ENCODE measurements around the gene KAT2B.

Gene KAT2B

DNA sequence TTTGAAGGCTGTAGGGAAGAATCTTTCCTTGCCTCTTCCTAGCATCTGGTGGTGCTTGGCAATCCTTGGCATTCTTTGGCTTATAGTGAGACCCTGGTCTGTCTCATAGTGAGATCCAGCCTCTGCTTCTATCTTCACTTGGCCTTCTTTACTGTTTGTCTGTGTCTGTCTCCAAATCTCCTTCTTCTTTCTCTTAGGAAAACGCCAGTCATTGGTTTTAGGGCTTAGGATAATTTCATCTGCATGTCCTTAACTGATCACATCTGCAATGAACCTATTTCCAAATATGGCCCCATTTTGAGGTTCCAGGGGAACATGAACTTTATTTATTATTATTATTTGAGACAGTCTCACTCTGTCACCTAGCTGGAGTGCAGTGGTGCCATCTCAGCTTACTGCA is 25.8 kb downstream of the KAT2B start:
- Histone ChIP-seq H3K4me3 (ENCODE audit: low read length) (no peak overlapping the region), H3K4me2 (ENCODE audit: low read length) (no peak overlapping the region), H3K4me1 (ENCODE audit: low read length) (peaks cover 5% of the 10 kb centered on the region), H3K9me3 (ENCODE audit: insufficient read depth, low read length) (no peaks in the 10 kb centered on the region), H4K20me1 (ENCODE audit: insufficient read depth, low read length) (0 out of 2 replicates have a peak, but pooled peaks cover 4% of the 10 kb centered on the region), H3K9ac (ENCODE audit: low read length) (no peak overlapping the region), H3K36me3 (replicated peaks; ENCODE audit: low read depth, low read length) (no peaks in the 10 kb centered on the region), H3K27ac (ENCODE audit: low read length) (no peak overlapping the region), H2AFZ (ENCODE audit: low read depth, low read length) (no peak overlapping the region), H3K27me3 (ENCODE audit: low read depth, low read length) (no peaks in the 10 kb centered on the region), H3K79me2 (ENCODE audit: low read length) (peaks cover 11% of the 10 kb centered on the region)
- no peak for TF ChIP-seq EZH2phosphoT487 (IDR thresholded peaks at IDR 0.05; ENCODE audit: low read depth)
- TF ChIP-seq, protein P1, sequence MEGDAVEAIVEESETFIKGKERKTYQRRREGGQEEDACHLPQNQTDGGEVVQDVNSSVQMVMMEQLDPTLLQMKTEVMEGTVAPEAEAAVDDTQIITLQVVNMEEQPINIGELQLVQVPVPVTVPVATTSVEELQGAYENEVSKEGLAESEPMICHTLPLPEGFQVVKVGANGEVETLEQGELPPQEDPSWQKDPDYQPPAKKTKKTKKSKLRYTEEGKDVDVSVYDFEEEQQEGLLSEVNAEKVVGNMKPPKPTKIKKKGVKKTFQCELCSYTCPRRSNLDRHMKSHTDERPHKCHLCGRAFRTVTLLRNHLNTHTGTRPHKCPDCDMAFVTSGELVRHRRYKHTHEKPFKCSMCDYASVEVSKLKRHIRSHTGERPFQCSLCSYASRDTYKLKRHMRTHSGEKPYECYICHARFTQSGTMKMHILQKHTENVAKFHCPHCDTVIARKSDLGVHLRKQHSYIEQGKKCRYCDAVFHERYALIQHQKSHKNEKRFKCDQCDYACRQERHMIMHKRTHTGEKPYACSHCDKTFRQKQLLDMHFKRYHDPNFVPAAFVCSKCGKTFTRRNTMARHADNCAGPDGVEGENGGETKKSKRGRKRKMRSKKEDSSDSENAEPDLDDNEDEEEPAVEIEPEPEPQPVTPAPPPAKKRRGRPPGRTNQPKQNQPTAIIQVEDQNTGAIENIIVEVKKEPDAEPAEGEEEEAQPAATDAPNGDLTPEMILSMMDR (IDR thresholded peaks at IDR 0.05; ENCODE audit: low read depth, low read length), result no peak

DNA sequence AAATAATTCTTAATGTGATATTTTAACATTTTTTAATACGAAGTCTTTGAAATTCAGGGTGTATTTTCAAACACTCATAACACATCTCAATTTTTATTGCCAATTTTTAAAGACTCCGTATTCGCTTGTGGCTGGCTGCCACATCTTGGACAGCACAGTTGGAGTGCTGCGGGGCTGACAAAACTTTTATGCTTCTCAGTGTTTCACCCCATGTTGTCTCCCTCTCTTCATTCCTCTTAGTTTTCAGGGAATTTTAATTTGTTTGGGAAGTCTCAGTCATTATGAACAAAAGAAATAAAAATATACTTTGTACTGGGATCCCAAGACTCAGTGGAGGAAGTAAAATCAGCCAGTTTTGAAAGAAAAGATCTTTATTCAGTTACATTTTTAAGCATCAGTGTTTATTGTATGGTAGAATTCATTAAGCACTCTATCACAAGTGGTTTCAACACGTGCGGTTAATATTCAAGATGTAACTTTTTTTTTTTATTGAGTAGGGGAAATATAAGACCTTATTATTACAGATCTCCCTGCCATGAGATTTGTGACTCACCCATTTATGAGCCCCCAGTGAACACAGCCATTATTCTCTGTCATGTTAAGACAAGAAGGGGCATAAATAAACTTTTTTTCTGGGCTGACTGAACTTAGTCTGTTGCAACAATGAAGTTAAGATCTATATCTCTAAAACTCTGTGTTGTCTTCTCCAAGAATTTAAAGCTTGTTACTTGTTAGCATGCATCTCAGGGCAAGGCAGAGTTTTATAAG is 26.8 kb downstream of the KAT2B start:
- H3K36me3 ChIP-seq (replicated peaks; ENCODE audit: low read depth, low read length), result peaks cover 3% of the 10 kb centered on the region
- H3K4me2 ChIP-seq (ENCODE audit: low read length), result no peak overlapping the region
- no peaks in the 10 kb centered on the region for H3K27me3 ChIP-seq (ENCODE audit: low read depth, low read length)
- peaks cover 11% of the 10 kb centered on the region for H3K79me2 ChIP-seq (ENCODE audit: low read length)
- H3K4me1 ChIP-seq (ENCODE audit: low read length), result no peaks in the 10 kb centered on the region
- H3K27ac ChIP-seq (ENCODE audit: low read length), result no peak overlapping the region
- no peaks in the 10 kb centered on the region for H3K9me3 ChIP-seq (ENCODE audit: insufficient read depth, low read length)
- no peak overlapping the region for H2AFZ ChIP-seq (ENCODE audit: low read depth, low read length)
- H3K9ac ChIP-seq (ENCODE audit: low read length), result no peak overlapping the region
- 0 out of 2 replicates have a peak, but pooled peaks cover 4% of the 10 kb centered on the region for H4K20me1 ChIP-seq (ENCODE audit: insufficient read depth, low read length)
- H3K4me3 ChIP-seq (ENCODE audit: low read length), result no peak overlapping the region
- TF ChIP-seq EZH2phosphoT487 (IDR thresholded peaks at IDR 0.05; ENCODE audit: low read depth), result no peak
- TF ChIP-seq, protein P1 (IDR thresholded peaks at IDR 0.05; ENCODE audit: low read depth, low read length), result no peak

DNA sequence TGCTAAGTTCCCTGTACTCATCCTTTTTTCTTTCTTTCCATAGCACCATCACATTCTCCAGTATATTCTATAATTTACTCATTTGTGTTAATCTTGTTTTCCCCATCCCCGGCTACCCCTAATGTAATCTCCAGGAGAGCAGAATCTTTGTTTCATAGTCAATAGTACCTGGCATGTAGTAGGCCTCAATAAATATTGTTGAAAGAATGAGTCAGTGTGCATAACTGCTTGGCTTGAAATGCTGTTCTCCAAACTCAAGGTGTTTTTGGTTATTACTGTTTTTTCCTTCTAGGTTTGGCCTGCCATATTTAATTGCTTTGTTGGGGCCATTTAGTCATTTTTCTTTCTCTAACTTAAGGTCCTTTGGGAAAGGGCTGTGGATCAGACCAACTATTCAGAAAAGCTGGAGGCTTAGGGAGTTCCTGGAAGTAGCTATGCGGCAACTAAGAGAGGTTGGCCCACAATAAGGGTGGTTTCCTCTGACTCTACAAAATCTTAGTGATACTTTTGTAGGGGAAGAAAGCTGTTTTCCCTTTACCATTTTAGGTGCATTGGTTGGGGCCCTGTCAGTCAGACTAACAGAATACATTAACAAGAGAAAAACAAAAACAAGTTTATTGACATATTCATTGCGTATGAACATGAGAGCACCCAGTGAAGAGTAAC is 28.4 kb downstream of the KAT2B start:
- H3K27ac ChIP-seq (ENCODE audit: low read length), result no peak overlapping the region
- no peaks in the 10 kb centered on the region for H3K4me1 ChIP-seq (ENCODE audit: low read length)
- no peaks in the 10 kb centered on the region for H3K27me3 ChIP-seq (ENCODE audit: low read depth, low read length)
- no peak overlapping the region for H2AFZ ChIP-seq (ENCODE audit: low read depth, low read length)
- H3K4me3 ChIP-seq (ENCODE audit: low read length), result no peak overlapping the region
- no peaks in the 10 kb centered on the region for H3K9me3 ChIP-seq (ENCODE audit: insufficient read depth, low read length)
- no peak overlapping the region for H3K4me2 ChIP-seq (ENCODE audit: low read length)
- TF ChIP-seq, protein P1 (IDR thresholded peaks at IDR 0.05; ENCODE audit: low read depth, low read length), result no peak
- TF ChIP-seq EZH2phosphoT487 (IDR thresholded peaks at IDR 0.05; ENCODE audit: low read depth), result no peak
- peaks cover 3% of the 10 kb centered on the region for H3K36me3 ChIP-seq (replicated peaks; ENCODE audit: low read depth, low read length)
- 0 out of 2 replicates have a peak, but pooled peaks cover 4% of the 10 kb centered on the region for H4K20me1 ChIP-seq (ENCODE audit: insufficient read depth, low read length)
- peaks cover 11% of the 10 kb centered on the region for H3K79me2 ChIP-seq (ENCODE audit: low read length)
- H3K9ac ChIP-seq (ENCODE audit: low read length), result no peak overlapping the region

DNA sequence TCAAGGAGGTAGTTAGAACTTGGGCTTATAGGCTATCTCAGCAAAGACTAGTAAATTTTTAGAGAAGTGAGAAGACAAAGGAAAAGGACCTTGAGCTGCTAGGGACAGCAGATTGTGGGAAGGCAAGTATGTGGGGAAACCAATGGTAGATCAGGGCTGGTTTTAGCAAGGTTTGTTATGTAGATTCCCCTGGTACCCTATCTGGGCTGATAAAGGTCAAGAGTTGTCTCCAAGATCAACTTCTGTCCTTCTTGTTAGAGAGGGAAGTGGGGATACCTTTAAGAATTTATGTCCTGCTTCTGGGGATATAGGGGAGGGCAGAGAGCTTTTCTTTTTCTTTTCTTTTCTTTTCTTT is 28.9 kb downstream of the KAT2B start:
- peaks cover 11% of the 10 kb centered on the region for H3K79me2 ChIP-seq (ENCODE audit: low read length)

More for the DNA sequence above, 28.9 kb downstream of the KAT2B start:
- H3K9ac ChIP-seq (ENCODE audit: low read length), result no peak overlapping the region
- no peaks in the 10 kb centered on the region for H3K9me3 ChIP-seq (ENCODE audit: insufficient read depth, low read length)
- H3K4me1 ChIP-seq (ENCODE audit: low read length), result no peaks in the 10 kb centered on the region
- H3K4me3 ChIP-seq (ENCODE audit: low read length), result no peak overlapping the region
- 0 out of 2 replicates have a peak, but pooled peaks cover 4% of the 10 kb centered on the region for H4K20me1 ChIP-seq (ENCODE audit: insufficient read depth, low read length)
- TF ChIP-seq EZH2phosphoT487 (IDR thresholded peaks at IDR 0.05; ENCODE audit: low read depth), result no peak
- TF ChIP-seq, protein P1 (IDR thresholded peaks at IDR 0.05; ENCODE audit: low read depth, low read length), result no peak
- no peak overlapping the region for H3K27ac ChIP-seq (ENCODE audit: low read length)
- H2AFZ ChIP-seq (ENCODE audit: low read depth, low read length), result no peak overlapping the region
- no peak overlapping the region for H3K4me2 ChIP-seq (ENCODE audit: low read length)
- no peaks in the 10 kb centered on the region for H3K27me3 ChIP-seq (ENCODE audit: low read depth, low read length)
- H3K36me3 ChIP-seq (replicated peaks; ENCODE audit: low read depth, low read length), result peaks cover 3% of the 10 kb centered on the region
